Liver (tissue), 9 donors: Measurements from ENCODE around the gene KLRF1. TPM values are rescaled to one million over a fixed set of nuclear protein-coding genes. Genes with fewer than 3 reads are reported as not detected.

Experiments used
- DNase-seq: peaks from one replicate; pipeline ENCODE4 v3.0.0-alpha.2; 2017; ENCODE audit warnings: low spot score
- H3K27ac ChIP-seq, 2 donors: one replicate each; pipeline ENCODE4 v1.7.0; 2013; ENCODE audit warnings: inconsistent platforms in 2 of 2, low read length in 2 of 2, control low read depth in 1 of 2, low read depth in 1 of 2, mild to moderate bottlenecking in 1 of 2
- H3K27me3 ChIP-seq, 4 donors: one replicate each; pipeline versions ENCODE4 v1.6.1 to v1.7.0; 2013; ENCODE audit warnings: low read length in 3 of 4, inconsistent platforms in 1 of 4, mild to moderate bottlenecking in 1 of 4, moderate library complexity in 1 of 4; ENCODE audit not compliant: control insufficient read depth in 4 of 4, insufficient read depth in 4 of 4
- H3K36me3 ChIP-seq, 4 donors: one replicate each; pipeline versions ENCODE4 v1.6.1 to v1.7.0; 2013; ENCODE audit warnings: low read length in 3 of 4, mild to moderate bottlenecking in 3 of 4, low read depth in 1 of 4, moderate library complexity in 1 of 4; ENCODE audit not compliant: control insufficient read depth in 4 of 4, insufficient read depth in 3 of 4
- H3K4me1 ChIP-seq, 4 donors: one replicate each; pipeline versions ENCODE4 v1.6.1 to v1.7.0; 2013; ENCODE audit warnings: low read length in 3 of 4, mild to moderate bottlenecking in 3 of 4, moderate library complexity in 1 of 4; ENCODE audit not compliant: control insufficient read depth in 4 of 4, insufficient read depth in 4 of 4
- H3K4me3 ChIP-seq, 3 donors: one replicate each; pipeline versions ENCODE4 v1.6.1 to v1.7.0; 2013; ENCODE audit warnings: low read length in 3 of 3, control low read depth in 1 of 3, low read depth in 1 of 3, mild to moderate bottlenecking in 1 of 3
- H3K9ac ChIP-seq, 2 donors: one replicate each; pipeline ENCODE4 v1.7.0; 2013; ENCODE audit warnings: low read length in 2 of 2, mild to moderate bottlenecking in 2 of 2, moderate library complexity in 2 of 2, control low read depth in 1 of 2, low read depth in 1 of 2
- H3K9me3 ChIP-seq, 4 donors: one replicate each; pipeline versions ENCODE4 v1.6.1 to v1.7.0; 2013; ENCODE audit warnings: low read length in 3 of 4; ENCODE audit not compliant: control insufficient read depth in 4 of 4
- ATF3 ChIP-seq: IDR thresholded peaks from 2 replicates; pipeline ENCODE4 v1.6.1; 2016; ENCODE audit warnings: antibody characterized with exemption
- CTCF ChIP-seq: fragments of 150-350 bp; IDR thresholded peaks from 2 replicates; pipeline ENCODE4 v1.5.1; 2017; ENCODE audit warnings: improper control_type of control experiment, low read depth, low read length; ENCODE audit not compliant: missing input control
- EGR1 ChIP-seq, 2 donors: IDR thresholded peaks; 2 replicates each; pipeline ENCODE4 v1.6.1; 2016 to 2018; ENCODE audit warnings: antibody characterized with exemption in 2 of 2, low read depth in 2 of 2
- FOXA1 ChIP-seq: IDR thresholded peaks from 2 replicates; pipeline ENCODE4 v1.6.1; 2016; ENCODE audit warnings: antibody characterized with exemption
- FOXA2 ChIP-seq: IDR thresholded peaks from 2 replicates; pipeline ENCODE4 v1.6.1; 2016; ENCODE audit warnings: antibody characterized with exemption
- GABPA ChIP-seq, 2 donors: IDR thresholded peaks in 1 of 2; conservative IDR thresholded peaks in 1 of 2; 2 replicates each; pipeline ENCODE4 v1.6.1; 2016; ENCODE audit warnings: antibody characterized with exemption in 2 of 2, mild to moderate bottlenecking in 1 of 2, moderate library complexity in 1 of 2
- HNF4A ChIP-seq, 2 donors: conservative IDR thresholded peaks; 2 replicates each; pipeline ENCODE4 v1.6.1; 2016; ENCODE audit warnings: antibody characterized with exemption in 2 of 2, mild to moderate bottlenecking in 2 of 2
- HNF4G ChIP-seq: IDR thresholded peaks from 2 replicates; pipeline ENCODE4 v1.6.1; 2016; ENCODE audit warnings: antibody characterized with exemption
- JUND ChIP-seq, 2 donors: IDR thresholded peaks; 2 replicates each; pipeline ENCODE4 v1.6.1; 2016; ENCODE audit warnings: antibody characterized with exemption in 2 of 2
- MAX ChIP-seq: IDR thresholded peaks from 2 replicates; pipeline ENCODE4 v1.6.1; 2016; ENCODE audit warnings: antibody characterized with exemption
- NR2F2 ChIP-seq: IDR thresholded peaks from 2 replicates; pipeline ENCODE4 v1.6.1; 2016; ENCODE audit warnings: antibody characterized with exemption
- RAD21 ChIP-seq, 2 donors: IDR thresholded peaks; 2 replicates each; pipeline ENCODE4 v1.6.1; 2016; ENCODE audit warnings: antibody characterized with exemption in 2 of 2, mild to moderate bottlenecking in 2 of 2
- REST ChIP-seq: IDR thresholded peaks from 2 replicates; pipeline ENCODE4 v1.6.1; 2016; ENCODE audit warnings: antibody characterized with exemption, mild to moderate bottlenecking
- RXRA ChIP-seq, 2 donors: IDR thresholded peaks; 2 replicates each; pipeline ENCODE4 v1.6.1; 2017 to 2018; ENCODE audit warnings: antibody characterized with exemption in 2 of 2, mild to moderate bottlenecking in 1 of 2
- SP1 ChIP-seq: IDR thresholded peaks from 2 replicates; pipeline ENCODE4 v1.6.1; 2018; ENCODE audit warnings: antibody characterized with exemption, mild to moderate bottlenecking
- TAF1 ChIP-seq: conservative IDR thresholded peaks from 2 replicates; pipeline ENCODE4 v1.6.1; 2016; ENCODE audit warnings: antibody characterized with exemption, mild to moderate bottlenecking
- YY1 ChIP-seq: IDR thresholded peaks from 2 replicates; pipeline ENCODE4 v1.6.1; 2016; ENCODE audit warnings: antibody characterized with exemption, mild to moderate bottlenecking
- ZBTB33 ChIP-seq: IDR thresholded peaks from 2 replicates; pipeline ENCODE4 v1.6.1; 2016; ENCODE audit warnings: antibody characterized with exemption
- WGBS: extraction: QIAGEN DNeasy Blood & Tissue Kit; methylation state at CpG from one replicate; pipeline ENCODE4 v1.1.7; 2013; 5-methylcytosine and 5-hydroxymethylcytosine counted together
- polyA plus RNA-seq, 2 donors: library from polyadenylated mRNA; stranded (reverse) in 1 of 2; unstranded in 1 of 2; fragments of 200-250 nt in 1 of 2; fragments of >200 nt in 1 of 2; fragmentation: Nextera tagmentation in 1 of 2; extraction: Ambion mirVana in 1 of 2; gene quantifications; one replicate each; pipeline versions ENCODE4 v1.2.1 to v1.2.3, GENCODE V29; 2013 to 2015
- total RNA-seq, 2 donors: library from RNA; depleted of rRNA; stranded (reverse); fragments of >200 nt; gene quantifications; one replicate each; pipeline ENCODE4 v1.2.3, GENCODE V29; 2014
- donor health status: healthy.
- donor health status: healthy.
- donor health status: healthy.
- donor health status: healthy.
- donor health status: healthy.

The KLRF1 gene
- total and polyA plus RNA-seq, 4 donors: 0.18 to 1.5 (median 0.76) TPM

- Histone ChIP-seq H3K4me3 (no peak overlapping the region), H3K4me1 (no peaks in the 10 kb centered on the region), H3K27me3 (no peaks in the 10 kb centered on the region), H3K9me3 (no peaks in the 10 kb centered on the region), H3K36me3 (no peaks in the 10 kb centered on the region), H3K9ac (no peak overlapping the region), H3K27ac (no peak overlapping the region)
- no peak for DNase-seq
- TF ChIP-seq JUND (IDR thresholded peaks at IDR 0.05) (no peak), MAX (no peak)
- WGBS: 83% methylated on average over 5 of the region's 5 CpGs
These were observed 30.9 kb upstream of the KLRF1 start for GRCh38 chr12:9796346-9796745.

GRCh38 chr12:9796971-9797370 is 30.3 kb upstream of the KLRF1 start:
- 61% methylated on average over 7 of the region's 7 CpGs for WGBS
- no peaks in the 10 kb centered on the region for H3K36me3 ChIP-seq
- H3K9ac ChIP-seq: no peak overlapping the region
- no peak for TF ChIP-seq CTCF
- no peak for TF ChIP-seq ATF3
- TF ChIP-seq FOXA2: no peak
- TF ChIP-seq HNF4G: no peak
- TF ChIP-seq YY1: no peak
- TF ChIP-seq RAD21 (IDR thresholded peaks at IDR 0.05): no peak
- no peak for TF ChIP-seq ZBTB33
- no peak for TF ChIP-seq EGR1 (IDR thresholded peaks at IDR 0.05; ENCODE audit: low read depth in 2 of 2)
- TF ChIP-seq RXRA (IDR thresholded peaks at IDR 0.05): no peak
- TF ChIP-seq MAX: no peak
- TF ChIP-seq JUND (IDR thresholded peaks at IDR 0.05): no peak
- no peak for TF ChIP-seq TAF1
- no peak for TF ChIP-seq SP1
- no peak for TF ChIP-seq NR2F2
- TF ChIP-seq GABPA (IDR thresholded peaks at IDR 0.05 in 1 of 2, conservative IDR thresholded peaks at IDR 0.05 in 1 of 2): no peak
- no peak for TF ChIP-seq HNF4A (conservative IDR thresholded peaks at IDR 0.05)
- TF ChIP-seq FOXA1: no peak
- no peak for TF ChIP-seq REST
- H3K4me3 ChIP-seq: no peak overlapping the region
- DNase-seq: no peak
- no peaks in the 10 kb centered on the region for H3K27me3 ChIP-seq
- H3K27ac ChIP-seq: no peak overlapping the region
- no peaks in the 10 kb centered on the region for H3K4me1 ChIP-seq
- H3K9me3 ChIP-seq: no peaks in the 10 kb centered on the region
